HEK293 (cell line): Measurements from ENCODE around the gene SYDE2.

Source experiments
- EGR2 ChIP-seq: fragments of 450-650 bp; formaldehyde crosslinking; IDR thresholded peaks from 2 replicates; pipeline ENCODE4 v1.5.1; 2016; ENCODE audit warnings: low read depth, missing biosample characterization, missing genetic modification characterization
- GLI4 ChIP-seq: fragments of 450-650 bp; formaldehyde crosslinking; IDR thresholded peaks from 2 replicates; pipeline ENCODE4 v1.5.1; 2016; ENCODE audit warnings: missing biosample characterization, missing genetic modification characterization
- KLF10 ChIP-seq: fragments of 450-650 bp; IDR thresholded peaks from 2 replicates; pipeline ENCODE4 v1.5.1; 2018; ENCODE audit warnings: missing biosample characterization, mild to moderate bottlenecking, missing genetic modification characterization
- OSR2 ChIP-seq: fragments of 450-650 bp; formaldehyde crosslinking; IDR thresholded peaks from 2 replicates; pipeline ENCODE4 v1.5.1; 2016; ENCODE audit warnings: missing biosample characterization, missing genetic modification characterization
- PATZ1 ChIP-seq: fragments of 450-650 bp; formaldehyde crosslinking; IDR thresholded peaks from 2 replicates; pipeline ENCODE4 v1.5.1; 2016; ENCODE audit warnings: missing biosample characterization, missing genetic modification characterization
- PRDM1 ChIP-seq: fragments of 450-650 bp; formaldehyde crosslinking; IDR thresholded peaks from 2 replicates; pipeline ENCODE4; 2016; ENCODE audit warnings: missing biosample characterization, missing genetic modification characterization
- SP3 ChIP-seq: fragments of 450-650 bp; formaldehyde crosslinking; IDR thresholded peaks from 2 replicates; pipeline ENCODE4 v1.5.1; 2016; ENCODE audit warnings: missing biosample characterization, missing genetic modification characterization
- WT1 ChIP-seq: fragments of 450-650 bp; formaldehyde crosslinking; IDR thresholded peaks from 2 replicates; pipeline ENCODE4 v1.5.1; 2016; ENCODE audit warnings: missing biosample characterization, missing genetic modification characterization
- ZBTB21 ChIP-seq: fragments of 450-650 bp; formaldehyde crosslinking; IDR thresholded peaks from 2 replicates; pipeline ENCODE4 v1.5.1; 2017; ENCODE audit warnings: missing biosample characterization, missing genetic modification characterization
- ZBTB7A ChIP-seq: fragments of 450-650 bp; formaldehyde crosslinking; IDR thresholded peaks from 2 replicates; pipeline ENCODE4 v1.5.1; 2016; ENCODE audit warnings: low read depth, missing biosample characterization, missing genetic modification characterization
- ZFP41 ChIP-seq: fragments of 450-650 bp; formaldehyde crosslinking; IDR thresholded peaks from 2 replicates; pipeline ENCODE4 v1.5.1; 2016; ENCODE audit warnings: missing biosample characterization, missing genetic modification characterization, borderline replicate concordance
- ZNF133 ChIP-seq: fragments of 450-650 bp; formaldehyde crosslinking; IDR thresholded peaks from 2 replicates; pipeline ENCODE4 v1.5.1; 2016; ENCODE audit warnings: missing biosample characterization, missing genetic modification characterization
- ZNF302 ChIP-seq: fragments of 450-650 bp; formaldehyde crosslinking; IDR thresholded peaks from 2 replicates; pipeline ENCODE4 v1.5.1; 2016; ENCODE audit warnings: missing biosample characterization, missing genetic modification characterization, low read depth
- ZNF354C ChIP-seq: fragments of 450-650 bp; formaldehyde crosslinking; IDR thresholded peaks from 2 replicates; pipeline ENCODE4 v1.5.1; 2016; ENCODE audit warnings: missing biosample characterization, missing genetic modification characterization, low read depth, borderline replicate concordance
- ZNF416 ChIP-seq: fragments of 450-650 bp; formaldehyde crosslinking; IDR thresholded peaks from 2 replicates; pipeline ENCODE4 v1.5.1; 2016; ENCODE audit warnings: missing biosample characterization, missing genetic modification characterization
- ZNF529 ChIP-seq: fragments of 450-650 bp; formaldehyde crosslinking; IDR thresholded peaks from 2 replicates; pipeline ENCODE4 v1.5.1; 2017; ENCODE audit warnings: missing genetic modification characterization, missing biosample characterization; ENCODE audit not compliant: insufficient replicate concordance
- ZNF530 ChIP-seq: fragments of 450-650 bp; formaldehyde crosslinking; IDR thresholded peaks from 2 replicates; pipeline ENCODE4 v1.5.1; 2016; ENCODE audit warnings: low read depth, missing biosample characterization, missing genetic modification characterization
- ZNF560 ChIP-seq: fragments of 450-650 bp; formaldehyde crosslinking; IDR thresholded peaks from 2 replicates; pipeline ENCODE4 v1.5.1; 2017; ENCODE audit warnings: missing biosample characterization, missing genetic modification characterization, borderline replicate concordance
- ZNF580 ChIP-seq: fragments of 450-650 bp; formaldehyde crosslinking; IDR thresholded peaks from 2 replicates; pipeline ENCODE4 v1.5.1; 2016; ENCODE audit warnings: missing biosample characterization, missing genetic modification characterization
- ZNF600 ChIP-seq: fragments of 450-650 bp; formaldehyde crosslinking; IDR thresholded peaks from 2 replicates; pipeline ENCODE4 v1.5.1; 2016; ENCODE audit warnings: missing biosample characterization, missing genetic modification characterization
- ZNF658 ChIP-seq: fragments of 450-650 bp; formaldehyde crosslinking; IDR thresholded peaks from 2 replicates; pipeline ENCODE4; 2016; ENCODE audit warnings: missing biosample characterization, missing genetic modification characterization
- ZNF664 ChIP-seq: fragments of 450-650 bp; formaldehyde crosslinking; IDR thresholded peaks from 2 replicates; pipeline ENCODE4 v1.5.1; 2016; ENCODE audit warnings: missing biosample characterization, missing genetic modification characterization
- TF ChIP-seq, protein P1 (sequence below): fragments of 450-650 bp; formaldehyde crosslinking; IDR thresholded peaks from 2 replicates; pipeline ENCODE4 v1.5.1; 2016; ENCODE audit warnings: missing biosample characterization, missing genetic modification characterization
- TF ChIP-seq, protein P2 (sequence below): fragments of 450-650 bp; formaldehyde crosslinking; IDR thresholded peaks from 2 replicates; pipeline ENCODE4 v1.5.1; 2017; ENCODE audit warnings: missing biosample characterization, missing genetic modification characterization
- TF ChIP-seq, protein P3 (sequence below): fragments of 450-650 bp; formaldehyde crosslinking; IDR thresholded peaks from 2 replicates; pipeline ENCODE4 v1.5.1; 2016; ENCODE audit warnings: missing biosample characterization, missing genetic modification characterization
- TF ChIP-seq, protein P4 (sequence below): fragments of 450-650 bp; formaldehyde crosslinking; IDR thresholded peaks from 2 replicates; pipeline ENCODE4 v1.5.1; 2016; ENCODE audit warnings: missing biosample characterization, missing genetic modification characterization

Gene SYDE2

GRCh38 chr1:85225624-85226380 lies 25.0 kb upstream of the SYDE2 start (continued):
- TF ChIP-seq ZNF580 (tag by site-specific recombination) (0 out of 2 replicates have a peak, but pooled peaks have one; percentile 31), ZFP41 (tag by site-specific recombination) (no peak), ZNF560 (tag by site-specific recombination) (no peak), EGR2 (tag by site-specific recombination) (no peak), ZNF658 (tag by site-specific recombination) (no peak), PATZ1 (tag by site-specific recombination) (no peak), ZNF354C (tag by site-specific recombination) (no peak), ZNF530 (tag by site-specific recombination) (no peak), ZNF600 (tag by site-specific recombination) (peak; percentile 32; the same call in 1 of the 2 replicates), WT1 (peak; percentile 39; the same call in 1 of the 2 replicates), OSR2 (tag by site-specific recombination) (peak; percentile 51; the same call in 1 of the 2 replicates), ZNF664 (no peak), PRDM1 (tag by site-specific recombination) (peak; percentile 65; the same call in 1 of the 2 replicates), ZNF133 (tag by site-specific recombination) (no peak), ZBTB7A (tag by site-specific recombination) (no peak), KLF10 (tag by site-specific recombination) (no peak), GLI4 (no peak), ZNF416 (tag by site-specific recombination) (no peak), ZBTB21 (tag by site-specific recombination) (no peak), SP3 (no peak), ZNF529 (tag by site-specific recombination) (no peak), ZNF302 (no peak)
- TF ChIP-seq, protein P1, sequence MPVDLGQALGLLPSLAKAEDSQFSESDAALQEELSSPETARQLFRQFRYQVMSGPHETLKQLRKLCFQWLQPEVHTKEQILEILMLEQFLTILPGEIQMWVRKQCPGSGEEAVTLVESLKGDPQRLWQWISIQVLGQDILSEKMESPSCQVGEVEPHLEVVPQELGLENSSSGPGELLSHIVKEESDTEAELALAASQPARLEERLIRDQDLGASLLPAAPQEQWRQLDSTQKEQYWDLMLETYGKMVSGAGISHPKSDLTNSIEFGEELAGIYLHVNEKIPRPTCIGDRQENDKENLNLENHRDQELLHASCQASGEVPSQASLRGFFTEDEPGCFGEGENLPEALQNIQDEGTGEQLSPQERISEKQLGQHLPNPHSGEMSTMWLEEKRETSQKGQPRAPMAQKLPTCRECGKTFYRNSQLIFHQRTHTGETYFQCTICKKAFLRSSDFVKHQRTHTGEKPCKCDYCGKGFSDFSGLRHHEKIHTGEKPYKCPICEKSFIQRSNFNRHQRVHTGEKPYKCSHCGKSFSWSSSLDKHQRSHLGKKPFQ, result no peak
- TF ChIP-seq, protein P2, sequence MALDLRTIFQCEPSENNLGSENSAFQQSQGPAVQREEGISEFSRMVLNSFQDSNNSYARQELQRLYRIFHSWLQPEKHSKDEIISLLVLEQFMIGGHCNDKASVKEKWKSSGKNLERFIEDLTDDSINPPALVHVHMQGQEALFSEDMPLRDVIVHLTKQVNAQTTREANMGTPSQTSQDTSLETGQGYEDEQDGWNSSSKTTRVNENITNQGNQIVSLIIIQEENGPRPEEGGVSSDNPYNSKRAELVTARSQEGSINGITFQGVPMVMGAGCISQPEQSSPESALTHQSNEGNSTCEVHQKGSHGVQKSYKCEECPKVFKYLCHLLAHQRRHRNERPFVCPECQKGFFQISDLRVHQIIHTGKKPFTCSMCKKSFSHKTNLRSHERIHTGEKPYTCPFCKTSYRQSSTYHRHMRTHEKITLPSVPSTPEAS (tag by site-specific recombination), result no peak
- TF ChIP-seq, protein P3, sequence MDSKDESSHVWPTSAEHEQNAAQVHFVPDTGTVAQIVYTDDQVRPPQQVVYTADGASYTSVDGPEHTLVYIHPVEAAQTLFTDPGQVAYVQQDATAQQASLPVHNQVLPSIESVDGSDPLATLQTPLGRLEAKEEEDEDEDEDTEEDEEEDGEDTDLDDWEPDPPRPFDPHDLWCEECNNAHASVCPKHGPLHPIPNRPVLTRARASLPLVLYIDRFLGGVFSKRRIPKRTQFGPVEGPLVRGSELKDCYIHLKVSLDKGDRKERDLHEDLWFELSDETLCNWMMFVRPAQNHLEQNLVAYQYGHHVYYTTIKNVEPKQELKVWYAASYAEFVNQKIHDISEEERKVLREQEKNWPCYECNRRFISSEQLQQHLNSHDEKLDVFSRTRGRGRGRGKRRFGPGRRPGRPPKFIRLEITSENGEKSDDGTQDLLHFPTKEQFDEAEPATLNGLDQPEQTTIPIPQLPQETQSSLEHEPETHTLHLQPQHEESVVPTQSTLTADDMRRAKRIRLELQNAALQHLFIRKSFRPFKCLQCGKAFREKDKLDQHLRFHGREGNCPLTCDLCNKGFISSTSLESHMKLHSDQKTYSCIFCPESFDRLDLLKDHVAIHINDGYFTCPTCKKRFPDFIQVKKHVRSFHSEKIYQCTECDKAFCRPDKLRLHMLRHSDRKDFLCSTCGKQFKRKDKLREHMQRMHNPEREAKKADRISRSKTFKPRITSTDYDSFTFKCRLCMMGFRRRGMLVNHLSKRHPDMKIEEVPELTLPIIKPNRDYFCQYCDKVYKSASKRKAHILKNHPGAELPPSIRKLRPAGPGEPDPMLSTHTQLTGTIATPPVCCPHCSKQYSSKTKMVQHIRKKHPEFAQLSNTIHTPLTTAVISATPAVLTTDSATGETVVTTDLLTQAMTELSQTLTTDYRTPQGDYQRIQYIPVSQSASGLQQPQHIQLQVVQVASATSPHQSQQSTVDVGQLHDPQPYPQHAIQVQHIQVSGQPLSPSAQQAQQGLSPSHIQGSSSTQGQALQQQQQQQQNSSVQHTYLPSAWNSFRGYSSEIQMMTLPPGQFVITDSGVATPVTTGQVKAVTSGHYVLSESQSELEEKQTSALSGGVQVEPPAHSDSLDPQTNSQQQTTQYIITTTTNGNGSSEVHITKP (tag by site-specific recombination), result peak; percentile 31
- TF ChIP-seq, protein P4, sequence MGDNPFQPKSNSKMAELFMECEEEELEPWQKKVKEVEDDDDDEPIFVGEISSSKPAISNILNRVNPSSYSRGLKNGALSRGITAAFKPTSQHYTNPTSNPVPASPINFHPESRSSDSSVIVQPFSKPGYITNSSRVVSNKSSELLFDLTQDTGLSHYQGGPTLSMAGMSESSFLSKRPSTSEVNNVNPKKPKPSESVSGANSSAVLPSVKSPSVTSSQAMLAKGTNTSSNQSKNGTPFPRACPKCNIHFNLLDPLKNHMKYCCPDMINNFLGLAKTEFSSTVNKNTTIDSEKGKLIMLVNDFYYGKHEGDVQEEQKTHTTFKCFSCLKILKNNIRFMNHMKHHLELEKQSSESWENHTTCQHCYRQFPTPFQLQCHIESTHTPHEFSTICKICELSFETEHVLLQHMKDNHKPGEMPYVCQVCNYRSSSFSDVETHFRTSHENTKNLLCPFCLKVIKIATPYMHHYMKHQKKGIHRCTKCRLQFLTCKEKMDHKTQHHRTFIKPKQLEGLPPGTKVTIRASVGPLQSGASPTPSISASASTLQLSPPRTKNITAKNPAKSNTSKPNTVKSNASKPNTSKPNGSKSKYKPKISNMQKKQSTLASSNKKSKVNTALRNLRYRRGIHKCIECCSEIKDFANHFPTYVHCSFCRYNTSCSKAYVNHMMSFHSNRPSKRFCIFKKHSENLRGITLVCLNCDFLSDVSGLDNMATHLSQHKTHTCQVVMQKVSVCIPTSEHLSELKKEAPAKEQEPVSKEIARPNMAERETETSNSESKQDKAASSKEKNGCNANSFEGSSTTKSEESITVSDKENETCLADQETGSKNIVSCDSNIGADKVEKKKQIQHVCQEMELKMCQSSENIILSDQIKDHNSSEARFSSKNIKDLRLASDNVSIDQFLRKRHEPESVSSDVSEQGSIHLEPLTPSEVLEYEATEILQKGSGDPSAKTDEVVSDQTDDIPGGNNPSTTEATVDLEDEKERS (tag by site-specific recombination), result no peak
